ENCODE measurements around the gene CADM1.

DNA sequence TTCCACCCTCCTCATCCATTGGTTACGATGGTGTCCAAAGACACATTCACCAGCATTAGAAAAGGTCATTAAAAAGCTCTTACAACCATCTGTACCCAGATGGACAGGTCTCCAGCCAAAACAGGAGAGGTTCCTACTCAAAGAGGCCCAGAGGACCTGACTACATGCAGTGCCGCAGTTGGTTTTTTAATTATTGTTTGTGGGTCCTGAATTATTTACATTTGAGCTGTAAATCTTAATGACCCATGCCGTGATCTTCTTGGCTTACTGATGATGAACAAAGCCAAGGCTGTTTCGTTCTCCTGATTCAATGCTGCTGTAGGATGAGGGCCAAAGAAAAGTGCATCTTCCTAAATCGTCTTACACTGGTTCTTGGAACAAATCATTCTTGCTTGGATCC, 83.7 kb downstream of the CADM1 start:
- TF ChIP-seq, protein P1, sequence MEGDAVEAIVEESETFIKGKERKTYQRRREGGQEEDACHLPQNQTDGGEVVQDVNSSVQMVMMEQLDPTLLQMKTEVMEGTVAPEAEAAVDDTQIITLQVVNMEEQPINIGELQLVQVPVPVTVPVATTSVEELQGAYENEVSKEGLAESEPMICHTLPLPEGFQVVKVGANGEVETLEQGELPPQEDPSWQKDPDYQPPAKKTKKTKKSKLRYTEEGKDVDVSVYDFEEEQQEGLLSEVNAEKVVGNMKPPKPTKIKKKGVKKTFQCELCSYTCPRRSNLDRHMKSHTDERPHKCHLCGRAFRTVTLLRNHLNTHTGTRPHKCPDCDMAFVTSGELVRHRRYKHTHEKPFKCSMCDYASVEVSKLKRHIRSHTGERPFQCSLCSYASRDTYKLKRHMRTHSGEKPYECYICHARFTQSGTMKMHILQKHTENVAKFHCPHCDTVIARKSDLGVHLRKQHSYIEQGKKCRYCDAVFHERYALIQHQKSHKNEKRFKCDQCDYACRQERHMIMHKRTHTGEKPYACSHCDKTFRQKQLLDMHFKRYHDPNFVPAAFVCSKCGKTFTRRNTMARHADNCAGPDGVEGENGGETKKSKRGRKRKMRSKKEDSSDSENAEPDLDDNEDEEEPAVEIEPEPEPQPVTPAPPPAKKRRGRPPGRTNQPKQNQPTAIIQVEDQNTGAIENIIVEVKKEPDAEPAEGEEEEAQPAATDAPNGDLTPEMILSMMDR (IDR thresholded peaks at IDR 0.05; ENCODE audit: borderline replicate concordance, extremely low read depth, low read length, poor library complexity, severe bottlenecking), result no peak
- TF ChIP-seq EZH2 (IDR thresholded peaks at IDR 0.05; ENCODE audit: borderline replicate concordance, low read depth, low read length, severe bottlenecking), result no peak

Measured in DND-41 (cell line).